PC-9 (cell line): ENCODE data around the gene GPR75. TPM values are rescaled to one million over a fixed set of nuclear protein-coding genes. Genes with fewer than 3 reads are reported as not detected.

ENCODE experiments used
- BruUV-seq: library from RNA; stranded (reverse); fragments of 400-500 nt; replicated peaks from 2 replicates; lab custom pipeline; 2021; lab: Mats Ljungman, UMichigan
- CTCF ChIA-PET: fragments of 300-600 bp; sonication (Branson Sonifier 250); formaldehyde crosslinking; loops from one replicate; lab custom pipeline; 2022; ENCODE audit warnings: antibody characterized with exemption; lab: Charles Lee
- POLR2A ChIA-PET: fragments of 300-600 bp; sonication (Branson Sonifier 250); formaldehyde crosslinking; loops from one replicate; lab custom pipeline; 2022; ENCODE audit warnings: antibody characterized with exemption; ENCODE audit not compliant: unreplicated experiment; lab: Charles Lee
- DNase-seq, 2 experiments: peaks; one replicate each; pipeline versions ENCODE4 v3.0.0 to v3.0.0-alpha.2; 2015 to 2022; ENCODE audit warnings: mixed read lengths in 1 of 2
- H2AFZ ChIP-seq: fragments of 200-600 bp; sonication (generic); 2 replicates; pipeline ENCODE4 v1.8.1; 2017; ENCODE audit warnings: antibody characterized with exemption
- H3F3A ChIP-seq: fragments of 200-600 bp; sonication (generic); 2 replicates; pipeline ENCODE4 v1.8.1; 2017; ENCODE audit warnings: antibody characterized with exemption, mild to moderate bottlenecking, low read depth; ENCODE audit not compliant: insufficient read depth
- H3K27ac ChIP-seq: fragments of 200-600 bp; sonication (generic); 2 replicates; pipeline ENCODE4 v1.6.1; 2016; ENCODE audit warnings: mixed run types
- H3K27me3 ChIP-seq: fragments of 200-600 bp; sonication (generic); 2 replicates; pipeline ENCODE4 v1.6.1; 2016; ENCODE audit warnings: low read depth, mixed run types; ENCODE audit not compliant: insufficient read depth
- H3K36me3 ChIP-seq: fragments of 200-600 bp; sonication (generic); 2 replicates; pipeline ENCODE4 v1.6.1; 2016; ENCODE audit warnings: low read depth, mixed run types
- H3K4me1 ChIP-seq: fragments of 200-600 bp; sonication (generic); replicated peaks from 2 replicates; pipeline ENCODE4 v1.6.1; 2016; ENCODE audit warnings: mixed run types; ENCODE audit not compliant: insufficient read depth
- H3K4me2 ChIP-seq: fragments of 200-600 bp; sonication (generic); 2 replicates; pipeline ENCODE4 v1.6.1; 2017; ENCODE audit warnings: mixed run types
- H3K4me3 ChIP-seq: fragments of 200-600 bp; sonication (generic); 2 replicates; pipeline ENCODE4 v1.6.1; 2016; ENCODE audit warnings: mixed run types
- H3K79me2 ChIP-seq: fragments of 200-600 bp; sonication (generic); 2 replicates; pipeline ENCODE4 v1.6.1; 2017; ENCODE audit warnings: low read depth, mixed run types
- H3K9me2 ChIP-seq: fragments of 200-600 bp; sonication (generic); 2 replicates; pipeline ENCODE4 v1.8.1; 2017; ENCODE audit warnings: mild to moderate bottlenecking; ENCODE audit not compliant: insufficient read depth
- H3K9me3 ChIP-seq: fragments of 200-600 bp; sonication (generic); 2 replicates; pipeline ENCODE4 v1.8.1; 2016; ENCODE audit warnings: low read depth; ENCODE audit not compliant: insufficient read depth
- H4K20me1 ChIP-seq: fragments of 200-600 bp; sonication (generic); 2 replicates; pipeline ENCODE4 v1.8.1; 2017; ENCODE audit not compliant: insufficient read depth
- EZH2 ChIP-seq: fragments of 200-600 bp; sonication (generic); IDR thresholded peaks from 2 replicates; pipeline ENCODE4 v1.8.0; 2017; ENCODE audit warnings: antibody characterized with exemption, low read depth
- intact Hi-C: fragments of 100-400 bp; cut with micrococcal nuclease; formaldehyde crosslinking; loops from one replicate; pipeline ENCODE4 v1.10.0; 2022; ENCODE audit not compliant: unreplicated experiment
- total RNA-seq: library from RNA; stranded (reverse); gene quantifications from 2 replicates; pipeline ENCODE4 v1.2.3, GENCODE V29; 2021
- TF ChIP-seq, protein P1 (sequence below): fragments of 200-600 bp; sonication (generic); conservative IDR thresholded peaks from 2 replicates; pipeline ENCODE4 v1.6.1; 2017; ENCODE audit warnings: mixed run types, antibody characterized with exemption, mild to moderate bottlenecking, moderate library complexity

The GPR75 gene
- total RNA-seq, 1 experiment from 2014 or later, result 3.7 TPM

DNA sequence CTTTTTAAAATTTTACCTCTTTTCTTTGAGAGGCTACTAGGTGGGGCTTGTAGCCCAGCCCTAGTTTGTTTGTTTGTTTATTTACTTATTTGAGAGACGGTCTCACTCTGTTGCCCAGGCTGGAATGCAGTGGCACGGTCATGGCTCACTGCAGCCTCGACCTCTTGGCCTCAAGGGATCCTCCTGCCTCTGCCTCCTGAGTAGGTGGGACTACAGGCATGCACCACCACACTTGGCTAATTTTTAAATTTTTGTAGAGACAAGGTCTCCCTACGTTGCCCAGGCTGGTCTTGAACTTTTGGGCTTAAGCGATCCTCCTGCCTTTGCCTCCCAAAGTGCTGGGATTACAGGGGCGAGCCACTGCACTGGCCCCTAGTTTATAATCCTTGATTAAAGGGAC, 38.0 kb downstream of the GPR75 start:
- POLR2A ChIA-PET, result no interaction called here
- H3K79me2 ChIP-seq, result no peaks in the 10 kb centered on the region
- no peaks in the 10 kb centered on the region for H3K27me3 ChIP-seq
- H3K9me3 ChIP-seq, result no peaks in the 10 kb centered on the region
- H3K4me1 ChIP-seq, result no peaks in the 10 kb centered on the region
- intact Hi-C loops, result no loop called here
- no peak for DNase-seq
- BruUV-seq, result no TSS peak
- CTCF ChIA-PET, result no interaction called here
- TF ChIP-seq EZH2, result no peak
- TF ChIP-seq, protein P1, sequence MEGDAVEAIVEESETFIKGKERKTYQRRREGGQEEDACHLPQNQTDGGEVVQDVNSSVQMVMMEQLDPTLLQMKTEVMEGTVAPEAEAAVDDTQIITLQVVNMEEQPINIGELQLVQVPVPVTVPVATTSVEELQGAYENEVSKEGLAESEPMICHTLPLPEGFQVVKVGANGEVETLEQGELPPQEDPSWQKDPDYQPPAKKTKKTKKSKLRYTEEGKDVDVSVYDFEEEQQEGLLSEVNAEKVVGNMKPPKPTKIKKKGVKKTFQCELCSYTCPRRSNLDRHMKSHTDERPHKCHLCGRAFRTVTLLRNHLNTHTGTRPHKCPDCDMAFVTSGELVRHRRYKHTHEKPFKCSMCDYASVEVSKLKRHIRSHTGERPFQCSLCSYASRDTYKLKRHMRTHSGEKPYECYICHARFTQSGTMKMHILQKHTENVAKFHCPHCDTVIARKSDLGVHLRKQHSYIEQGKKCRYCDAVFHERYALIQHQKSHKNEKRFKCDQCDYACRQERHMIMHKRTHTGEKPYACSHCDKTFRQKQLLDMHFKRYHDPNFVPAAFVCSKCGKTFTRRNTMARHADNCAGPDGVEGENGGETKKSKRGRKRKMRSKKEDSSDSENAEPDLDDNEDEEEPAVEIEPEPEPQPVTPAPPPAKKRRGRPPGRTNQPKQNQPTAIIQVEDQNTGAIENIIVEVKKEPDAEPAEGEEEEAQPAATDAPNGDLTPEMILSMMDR, result no peak
- peaks cover 14% of the 10 kb centered on the region; the same call in 1 of the 2 replicates for H3F3A ChIP-seq
- H3K9me2 ChIP-seq, result no peaks in the 10 kb centered on the region
- H3K4me3 ChIP-seq, result no peak overlapping the region
- no peak overlapping the region for H2AFZ ChIP-seq
- H3K4me2 ChIP-seq, result no peak overlapping the region
- no peaks in the 10 kb centered on the region; the same call in 1 of the 2 replicates for H4K20me1 ChIP-seq
- H3K27ac ChIP-seq, result no peak overlapping the region
- 0 out of 2 replicates have a peak, but pooled peaks cover 7% of the 10 kb centered on the region for H3K36me3 ChIP-seq

DNA sequence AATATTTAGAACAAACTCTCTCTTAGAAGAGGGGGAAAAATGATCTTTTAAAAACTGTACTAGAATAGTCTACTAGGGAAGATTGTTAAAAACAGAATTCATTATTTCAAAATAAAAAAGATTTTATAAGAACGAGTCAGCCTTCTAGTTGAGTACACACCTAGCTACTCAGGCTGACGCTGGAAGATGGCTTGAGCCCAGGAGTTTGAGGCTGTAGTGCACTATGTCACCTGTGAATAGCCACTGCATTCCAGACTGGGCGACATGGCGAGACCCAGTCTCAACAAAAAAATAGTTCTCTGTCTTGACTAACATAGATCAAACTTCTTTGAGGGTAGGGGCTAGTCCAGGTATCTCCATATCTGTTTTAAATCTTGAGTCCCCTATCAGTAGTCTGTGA, 39.1 kb downstream of the GPR75 start:
- no peak overlapping the region for H3K4me2 ChIP-seq
- H3K9me2 ChIP-seq, result no peaks in the 10 kb centered on the region
- H3K27me3 ChIP-seq, result no peaks in the 10 kb centered on the region
- no peaks in the 10 kb centered on the region for H3K4me1 ChIP-seq
- H4K20me1 ChIP-seq, result no peaks in the 10 kb centered on the region; the same call in 1 of the 2 replicates
- CTCF ChIA-PET, result no interaction called here
- H3K9me3 ChIP-seq, result no peaks in the 10 kb centered on the region
- no peak overlapping the region for H3K4me3 ChIP-seq
- H3F3A ChIP-seq, result peaks cover 9% of the 10 kb centered on the region; the same call in 1 of the 2 replicates
- DNase-seq, result peak in 1 of 2 experiments; percentile 57
- H3K36me3 ChIP-seq, result peaks cover 13% of the 10 kb centered on the region; the same call in 1 of the 2 replicates
- intact Hi-C loops, result no loop called here
- no peak overlapping the region for H2AFZ ChIP-seq
- TF ChIP-seq, protein P1, result no peak
- no peak for TF ChIP-seq EZH2
- no TSS peak for BruUV-seq
- H3K79me2 ChIP-seq, result no peaks in the 10 kb centered on the region
- POLR2A ChIA-PET, result no interaction called here
- no peak overlapping the region for H3K27ac ChIP-seq

DNA sequence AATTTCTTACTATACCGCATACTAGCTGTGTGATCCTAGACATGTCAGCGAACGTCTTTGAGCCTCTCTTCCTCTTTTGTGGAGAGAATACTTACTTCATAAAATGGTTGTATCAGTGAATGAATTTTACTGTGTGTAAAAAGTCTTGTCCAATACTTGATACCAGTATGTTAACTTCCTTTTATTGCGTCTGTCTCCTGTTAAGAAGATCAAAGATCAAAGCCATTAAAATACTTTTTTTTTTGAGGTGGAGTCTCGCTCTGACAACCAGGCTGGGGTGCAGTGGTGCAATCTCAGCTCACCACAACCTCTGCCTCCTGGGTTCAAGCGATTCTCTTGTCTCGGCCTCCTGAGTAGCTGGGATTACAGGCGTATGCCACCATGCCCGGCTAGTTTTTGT, 39.7 kb downstream of the GPR75 start:
- peaks cover 9% of the 10 kb centered on the region; the same call in 1 of the 2 replicates for H3F3A ChIP-seq
- POLR2A ChIA-PET, result no interaction called here
- H3K79me2 ChIP-seq, result no peaks in the 10 kb centered on the region
- DNase-seq, result no peak
- intact Hi-C loops, result no loop called here
- H3K36me3 ChIP-seq, result peaks cover 18% of the 10 kb centered on the region; the same call in 1 of the 2 replicates
- no peaks in the 10 kb centered on the region for H3K9me2 ChIP-seq
- no peak overlapping the region for H2AFZ ChIP-seq
- H3K27ac ChIP-seq, result no peak overlapping the region
- CTCF ChIA-PET, result no interaction called here
- TF ChIP-seq, protein P1, result no peak
- no peak for TF ChIP-seq EZH2
- no peaks in the 10 kb centered on the region; the same call in 1 of the 2 replicates for H4K20me1 ChIP-seq
- no peaks in the 10 kb centered on the region for H3K27me3 ChIP-seq
- H3K9me3 ChIP-seq, result no peaks in the 10 kb centered on the region
- H3K4me1 ChIP-seq, result no peaks in the 10 kb centered on the region
- no TSS peak for BruUV-seq
- no peak overlapping the region for H3K4me2 ChIP-seq
- no peak overlapping the region for H3K4me3 ChIP-seq
